HG03432 (cell line): ENCODE results near the gene KCTD1.

Experiments used
- ATAC-seq: cut with Tn5 transposase; IDR thresholded peaks from one replicate; pipeline ENCODE4 v1.9.1; 2021; ENCODE audit warnings: mild to moderate bottlenecking, moderate library complexity; ENCODE audit not compliant: unreplicated experiment

KCTD1 gene

DNA sequence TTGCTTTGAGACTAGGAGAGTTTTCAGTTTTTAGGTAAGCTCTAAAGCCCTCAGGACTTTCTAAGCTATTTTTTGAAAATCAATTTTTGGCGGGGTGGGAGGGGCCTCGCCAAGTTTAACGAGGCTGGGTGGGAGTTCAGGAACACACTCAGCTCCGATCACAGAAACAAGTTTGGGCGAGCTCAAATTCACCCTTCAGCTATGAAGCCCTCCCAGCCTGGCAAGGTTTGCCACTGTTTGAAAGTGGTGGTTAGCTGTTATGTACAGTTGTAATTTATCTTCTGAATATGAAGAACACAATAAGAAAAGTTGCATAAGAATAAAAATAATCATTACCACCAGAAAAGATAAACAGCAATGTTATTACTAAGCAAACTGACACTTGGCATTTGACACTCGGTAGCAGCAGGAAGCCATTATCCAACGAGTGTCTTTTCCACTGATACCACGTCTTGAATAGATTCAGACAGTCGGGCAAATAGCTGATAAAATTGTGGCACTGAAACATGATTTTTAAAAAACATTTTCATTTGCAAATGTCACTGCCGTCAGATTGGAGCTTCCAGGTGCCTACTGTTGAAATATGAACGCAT, 59.8 kb downstream of the KCTD1 start:
- no peak for ATAC-seq

DNA sequence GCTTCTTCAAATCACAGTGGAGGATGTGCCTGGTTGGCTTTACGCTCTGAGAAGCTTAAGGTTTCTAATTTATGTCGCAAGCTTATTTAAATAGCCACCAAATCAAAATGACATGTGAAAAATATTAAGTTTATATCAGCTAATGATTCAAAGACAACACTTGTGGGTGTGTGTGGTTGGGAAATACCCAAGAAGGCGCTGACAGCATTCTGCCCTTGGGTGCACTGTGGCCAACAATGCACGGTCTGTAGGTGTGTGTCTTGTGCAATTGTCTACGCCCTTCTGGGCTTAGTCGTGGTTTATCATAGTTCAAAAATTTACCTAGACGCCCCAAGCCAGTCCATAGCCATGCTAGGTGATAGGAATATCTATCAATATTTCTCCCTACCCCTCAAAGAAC, 60.9 kb downstream of the KCTD1 start:
- peak; percentile 95 for ATAC-seq

DNA sequence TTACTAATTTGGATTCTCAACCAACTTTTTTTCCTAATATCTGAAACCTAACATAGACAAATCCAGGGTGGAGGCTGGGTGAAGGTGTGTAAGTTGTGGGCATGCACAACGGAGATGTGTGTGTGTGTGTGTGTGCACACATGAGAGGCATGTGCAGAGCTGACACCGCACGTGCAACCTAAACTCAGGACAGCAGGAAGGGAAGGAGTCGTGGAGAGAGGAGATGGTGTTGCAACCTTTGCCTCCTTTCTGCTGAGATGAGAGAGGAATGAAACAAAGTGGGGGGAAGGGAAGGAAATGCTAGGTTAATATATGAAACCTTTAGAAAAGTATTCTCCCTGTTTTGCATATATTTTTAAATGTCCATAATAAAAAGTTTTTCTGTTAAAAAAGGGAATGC, 64.7 kb downstream of the KCTD1 start:
- ATAC-seq, result no peak

DNA sequence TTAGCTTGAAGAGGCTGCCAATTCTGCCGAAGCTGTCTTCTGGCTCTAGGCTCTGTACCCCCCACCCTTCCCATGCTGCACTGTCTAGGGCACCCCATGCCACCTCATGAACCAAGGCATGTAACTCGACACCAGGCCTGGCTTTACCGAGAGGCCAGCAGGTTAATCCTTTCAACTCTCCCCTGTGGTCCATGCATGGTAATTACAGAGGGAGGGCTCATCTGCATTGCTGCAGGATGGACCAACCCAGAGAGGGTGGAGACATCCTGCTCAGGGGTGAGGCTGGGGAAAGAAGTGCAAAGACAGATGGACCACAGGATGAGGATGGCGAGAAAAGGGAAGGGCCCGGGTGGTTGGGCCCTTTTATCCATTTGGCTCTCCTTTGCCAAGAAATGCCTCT, 65.8 kb downstream of the KCTD1 start:
- no peak for ATAC-seq

DNA sequence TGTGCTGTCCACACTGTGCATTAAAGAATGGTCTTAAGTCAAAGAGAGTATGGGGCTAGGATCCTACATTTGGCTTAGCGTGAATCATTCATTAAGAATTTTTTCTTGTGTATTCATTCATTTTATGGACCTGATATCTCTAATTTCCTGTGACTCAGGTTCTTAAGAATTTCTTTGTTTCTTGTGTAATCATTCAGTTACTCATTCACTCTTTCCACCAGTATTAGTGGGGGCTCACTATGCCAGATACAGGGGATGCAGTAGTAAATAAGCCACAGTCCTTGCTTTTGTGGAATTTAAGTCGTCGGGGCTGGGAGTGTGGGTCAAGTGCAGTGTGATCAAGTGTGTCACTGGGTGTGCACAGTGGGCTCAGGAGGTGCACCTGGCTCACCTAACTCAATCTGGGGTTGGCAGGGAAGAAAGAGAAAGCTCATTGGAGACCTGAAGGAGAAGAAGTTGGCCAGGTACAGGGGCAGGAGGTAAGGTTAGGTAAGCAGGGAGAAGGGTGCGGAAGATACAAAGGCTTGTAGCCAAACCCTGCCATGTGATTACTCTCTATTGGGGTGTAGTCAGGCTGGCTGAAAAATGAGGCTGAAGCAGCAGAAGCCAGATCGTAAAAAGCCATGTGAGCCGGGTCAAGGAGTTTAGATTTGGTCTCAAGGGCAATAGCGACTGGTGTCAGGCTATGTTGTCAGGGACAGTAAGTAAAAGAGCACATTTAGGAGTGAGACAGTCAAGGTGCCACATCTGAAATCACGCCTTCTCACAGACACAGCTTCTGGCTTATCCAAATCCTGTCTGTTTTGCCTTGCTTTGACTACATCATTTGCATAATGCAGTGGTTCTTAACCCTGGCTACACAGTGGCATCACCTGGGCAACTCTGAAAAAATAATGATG, 67.2 kb downstream of the KCTD1 start:
- no peak for ATAC-seq

DNA sequence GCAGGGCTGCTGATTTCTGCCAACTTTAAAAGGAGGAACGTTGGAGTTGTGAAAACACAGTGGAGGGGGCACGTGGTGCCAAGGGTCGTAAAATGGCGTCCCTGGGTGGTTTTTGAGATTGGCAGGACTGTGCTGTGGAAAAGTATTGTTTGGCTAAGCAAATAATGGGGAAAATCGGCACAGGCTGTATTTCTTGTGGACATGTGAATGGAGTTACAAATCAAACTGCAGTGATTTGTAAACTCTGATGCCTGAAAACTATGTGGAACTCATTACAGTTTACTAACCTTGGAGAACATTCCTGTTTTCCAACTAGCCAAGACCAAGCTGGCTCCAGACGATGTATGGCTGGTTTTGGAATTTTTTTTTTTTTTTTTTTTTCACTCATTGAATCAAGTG, 68.7 kb downstream of the KCTD1 start:
- no peak for ATAC-seq

DNA sequence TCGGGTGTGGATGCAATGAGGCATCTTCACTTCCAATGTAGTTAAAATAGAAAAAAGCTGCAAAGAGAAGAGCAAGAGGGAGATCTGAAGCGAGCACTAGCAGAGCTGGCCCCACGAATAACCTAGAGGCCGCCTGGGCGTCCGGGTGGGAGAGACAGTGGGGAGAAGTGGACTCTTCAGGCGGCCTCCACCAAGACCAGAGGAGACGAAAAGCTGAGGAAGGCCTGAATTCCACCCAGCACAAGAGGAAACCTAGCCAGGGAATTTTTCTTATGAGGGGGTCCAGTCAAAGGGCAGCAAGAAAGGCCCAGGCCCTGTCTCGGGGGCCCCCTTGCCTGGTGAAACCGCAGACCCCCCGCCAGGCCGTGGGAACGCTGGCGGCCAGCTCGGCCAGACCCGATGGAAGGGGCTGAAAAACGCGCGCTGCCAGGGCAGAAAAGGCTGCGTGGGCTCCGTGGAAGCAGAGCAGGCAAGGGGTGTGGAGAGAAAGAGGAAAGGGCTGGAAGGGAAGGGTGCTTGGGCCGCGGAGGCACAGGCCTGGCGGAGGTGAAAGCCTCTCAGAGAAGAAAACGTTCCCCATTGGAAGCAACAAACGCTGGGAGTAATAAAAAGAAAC, 69.2 kb downstream of the KCTD1 start:
- no peak for ATAC-seq

DNA sequence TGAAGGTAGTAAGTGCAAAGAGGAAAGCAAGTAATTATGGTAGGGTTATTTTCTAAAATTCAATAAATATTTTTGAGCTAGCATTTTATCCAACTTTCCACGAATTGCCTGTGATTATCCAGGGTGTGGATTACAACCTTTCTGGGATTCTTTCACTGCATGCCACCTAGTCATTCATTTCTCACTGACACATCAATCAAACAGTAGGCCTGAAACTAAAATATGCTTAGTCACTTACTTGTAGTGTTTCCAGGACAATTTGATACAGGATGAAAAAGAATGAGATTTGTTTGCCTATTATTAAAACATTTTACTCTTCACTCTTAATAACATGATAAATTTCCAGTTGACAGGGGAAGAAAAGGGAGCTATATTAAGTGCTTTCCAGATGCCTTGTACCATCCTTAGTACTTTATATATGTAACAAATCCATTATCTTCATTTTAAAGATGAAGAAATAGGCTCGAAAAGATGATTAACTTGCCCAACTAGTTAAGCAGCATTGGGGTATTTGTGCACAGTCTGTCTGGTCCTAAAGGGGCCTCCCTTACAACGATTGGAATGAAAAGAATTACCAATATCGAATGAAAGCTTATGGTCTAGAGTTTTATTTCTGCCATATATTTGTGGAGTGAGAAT, 70.4 kb downstream of the KCTD1 start:
- ATAC-seq, result no peak

DNA sequence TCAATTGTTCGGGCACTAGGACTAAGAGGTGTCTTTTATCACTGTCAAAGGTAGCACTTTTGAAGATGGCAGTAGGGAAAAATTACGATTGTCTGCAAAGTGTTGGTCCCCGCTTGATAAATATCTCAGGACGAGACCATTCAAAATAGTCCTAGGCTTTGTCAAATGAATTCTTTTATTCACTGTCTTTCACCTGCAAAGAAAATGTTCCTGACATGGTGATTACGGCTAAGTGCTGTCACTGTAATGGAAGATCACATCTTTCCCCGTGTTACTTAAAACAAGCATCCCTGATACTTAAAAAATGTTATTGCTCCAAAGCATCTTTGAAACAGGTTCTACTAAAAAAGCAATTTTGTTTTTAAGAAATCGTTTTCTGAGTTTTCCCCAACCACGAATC, 71.7 kb downstream of the KCTD1 start:
- no peak for ATAC-seq

DNA sequence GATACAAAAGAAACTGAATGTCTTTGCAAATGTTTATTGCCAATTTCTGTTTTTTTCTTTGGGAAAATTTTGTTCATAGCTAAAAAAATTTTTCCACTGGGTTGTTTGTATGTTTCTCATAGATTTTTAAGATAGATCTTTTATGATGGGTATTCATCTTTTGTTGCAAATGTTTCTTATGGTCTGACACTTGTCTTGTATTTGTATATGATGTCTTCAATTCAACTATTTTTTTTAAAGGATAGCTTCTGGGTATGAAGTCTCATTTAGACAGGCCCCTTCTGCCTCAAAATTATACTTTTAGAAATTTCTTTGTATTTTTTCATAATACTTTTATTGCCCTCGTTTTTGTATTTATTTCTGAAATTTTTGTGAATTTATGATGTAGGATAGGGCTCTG, 73.8 kb downstream of the KCTD1 start:
- ATAC-seq, result no peak

DNA sequence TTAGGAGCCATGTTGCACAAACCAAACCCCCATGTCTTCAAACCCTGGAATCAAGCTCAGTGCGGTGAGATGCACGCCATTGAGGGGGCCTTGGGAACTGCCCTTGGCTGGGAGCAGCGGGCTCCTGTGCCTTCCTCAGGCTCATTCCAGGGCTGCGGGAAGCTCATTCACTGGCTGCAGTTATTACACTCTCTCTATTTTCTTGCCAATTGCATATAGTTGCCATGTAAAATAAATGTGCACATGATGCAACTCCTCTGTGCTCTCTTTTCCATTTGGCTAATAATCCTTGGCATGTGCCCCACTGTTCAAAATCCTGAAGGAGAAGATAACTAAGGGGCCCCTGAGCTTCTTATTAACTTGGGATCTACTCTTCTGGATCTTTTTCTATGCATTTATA, 74.7 kb downstream of the KCTD1 start:
- no peak for ATAC-seq

DNA sequence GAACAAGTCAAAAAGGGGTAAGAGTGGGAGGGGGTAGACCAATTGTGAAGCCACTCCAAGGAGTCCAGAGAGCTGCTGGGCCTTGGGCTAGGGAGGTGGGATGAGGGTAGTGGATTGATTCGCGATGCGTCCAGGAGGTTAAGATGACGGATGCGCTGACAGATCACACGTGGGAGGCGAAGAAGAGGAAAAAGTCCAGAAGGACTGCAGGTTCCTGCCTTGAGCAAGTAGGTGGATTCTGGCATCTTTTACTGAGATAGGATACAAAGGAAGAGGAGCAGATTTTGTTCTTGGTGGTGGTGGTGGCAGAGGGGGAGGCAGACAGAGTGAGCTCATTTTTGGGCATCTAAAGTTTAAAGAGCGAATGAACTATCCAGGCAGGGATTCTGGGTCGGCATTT, 76.5 kb downstream of the KCTD1 start:
- ATAC-seq, result no peak

DNA sequence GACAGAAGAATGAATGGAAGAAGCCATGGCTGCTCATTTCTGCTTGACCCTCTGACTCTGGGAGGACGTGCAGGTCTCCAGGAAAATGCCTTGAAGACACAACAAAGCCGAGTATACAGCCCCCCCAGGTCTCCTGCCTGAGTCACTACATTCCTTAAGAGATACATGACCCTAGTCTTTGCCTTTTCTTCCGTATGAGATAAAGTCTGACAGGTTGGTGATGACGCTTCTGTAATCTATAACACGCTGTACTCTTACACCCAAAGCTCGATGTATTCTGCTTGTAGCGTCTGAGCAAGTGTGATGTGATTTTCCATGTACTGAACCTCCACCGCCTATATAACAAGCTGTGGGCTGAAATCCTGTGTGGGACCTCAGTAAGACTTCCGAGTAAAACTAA, 77.3 kb downstream of the KCTD1 start:
- no peak for ATAC-seq

DNA sequence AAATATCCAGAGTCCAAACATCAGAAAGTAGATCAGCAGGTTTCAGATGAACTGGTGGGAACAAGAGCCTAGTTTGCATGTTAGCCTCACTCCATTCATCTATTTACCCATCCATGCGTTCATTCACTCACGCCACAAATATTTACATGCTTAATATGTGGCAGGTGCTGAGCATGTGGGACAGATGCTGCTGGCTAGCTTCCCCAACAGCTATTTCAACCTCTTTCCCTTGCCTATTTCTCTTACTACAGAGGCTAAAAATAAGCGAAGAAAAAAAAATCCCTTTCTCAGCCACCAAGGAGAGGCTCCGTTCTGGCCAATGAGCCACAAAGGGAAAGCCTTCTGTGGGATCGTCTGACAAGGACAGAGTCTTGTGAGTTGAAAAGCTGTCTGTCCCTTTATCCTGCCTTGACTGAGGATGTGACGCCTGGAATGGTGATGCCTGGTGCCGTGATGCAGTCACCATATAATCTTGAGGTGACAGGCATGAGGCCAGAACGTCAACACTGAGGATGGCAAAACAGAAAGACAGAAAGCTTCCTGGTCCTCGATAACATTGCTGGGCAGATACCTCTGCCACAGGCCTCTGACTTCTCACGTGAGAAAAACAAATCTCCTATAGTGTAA, 78.2 kb downstream of the KCTD1 start:
- ATAC-seq, result peak; percentile 75

DNA sequence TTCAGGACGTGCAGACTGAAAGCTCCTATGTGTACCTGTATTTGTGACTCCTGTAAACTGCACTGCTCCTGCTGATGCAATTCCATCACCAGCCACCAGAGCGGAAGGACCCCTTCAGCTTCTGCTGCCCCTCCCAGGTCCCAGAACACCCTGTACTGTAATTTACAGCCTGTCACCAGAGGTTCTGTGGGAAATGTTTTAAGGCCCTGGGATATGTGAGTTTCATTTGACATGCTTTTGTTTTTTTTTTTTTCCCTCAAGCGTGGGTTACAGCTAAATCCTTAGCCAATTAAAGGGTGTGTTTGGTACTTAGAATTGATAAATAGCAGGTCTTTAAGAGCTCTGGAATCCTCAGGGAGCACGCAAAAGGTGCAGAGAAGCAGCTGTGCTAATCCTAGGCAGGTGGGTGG, 79.4 kb downstream of the KCTD1 start:
- ATAC-seq, result peak; percentile 65

DNA sequence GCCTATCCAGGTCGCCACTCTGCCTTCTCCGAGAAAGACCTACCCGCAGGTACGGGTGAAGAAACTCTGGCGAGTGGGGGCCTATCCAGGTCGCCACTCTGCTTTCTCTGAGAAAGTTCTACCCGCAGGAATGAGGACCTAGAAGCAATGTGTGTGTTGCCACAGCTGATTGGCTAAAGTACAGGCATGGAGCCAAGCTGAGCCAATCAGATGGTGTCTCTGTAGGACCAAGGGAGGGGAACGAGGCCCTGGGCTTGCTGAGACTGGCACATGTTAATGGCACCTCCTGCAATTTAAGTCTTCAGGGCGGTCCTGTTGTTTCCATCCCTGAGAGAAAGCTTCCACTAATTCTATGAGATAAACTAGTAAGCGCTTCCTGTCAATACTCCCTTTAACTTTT, 82.3 kb downstream of the KCTD1 start:
- no peak for ATAC-seq

DNA sequence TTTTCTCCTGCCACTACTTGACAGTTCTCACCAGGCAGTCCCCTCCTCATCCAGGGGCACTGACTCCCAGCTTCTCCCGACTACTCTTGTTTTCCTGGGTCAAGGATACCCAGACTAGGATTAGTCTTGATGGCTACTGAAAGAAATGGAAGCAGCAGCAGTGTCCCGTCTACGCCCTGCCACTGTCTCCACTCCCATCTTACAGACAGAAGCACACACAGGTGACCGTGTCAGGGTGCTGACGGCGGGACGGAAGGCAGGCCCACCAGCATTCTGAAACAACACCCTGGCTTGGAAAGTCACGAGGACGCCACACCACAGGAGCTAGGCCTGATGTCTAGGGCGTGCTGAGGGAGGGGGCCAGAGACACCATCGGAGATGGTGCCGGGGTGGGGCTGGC, 82.9 kb downstream of the KCTD1 start:
- ATAC-seq, result no peak

DNA sequence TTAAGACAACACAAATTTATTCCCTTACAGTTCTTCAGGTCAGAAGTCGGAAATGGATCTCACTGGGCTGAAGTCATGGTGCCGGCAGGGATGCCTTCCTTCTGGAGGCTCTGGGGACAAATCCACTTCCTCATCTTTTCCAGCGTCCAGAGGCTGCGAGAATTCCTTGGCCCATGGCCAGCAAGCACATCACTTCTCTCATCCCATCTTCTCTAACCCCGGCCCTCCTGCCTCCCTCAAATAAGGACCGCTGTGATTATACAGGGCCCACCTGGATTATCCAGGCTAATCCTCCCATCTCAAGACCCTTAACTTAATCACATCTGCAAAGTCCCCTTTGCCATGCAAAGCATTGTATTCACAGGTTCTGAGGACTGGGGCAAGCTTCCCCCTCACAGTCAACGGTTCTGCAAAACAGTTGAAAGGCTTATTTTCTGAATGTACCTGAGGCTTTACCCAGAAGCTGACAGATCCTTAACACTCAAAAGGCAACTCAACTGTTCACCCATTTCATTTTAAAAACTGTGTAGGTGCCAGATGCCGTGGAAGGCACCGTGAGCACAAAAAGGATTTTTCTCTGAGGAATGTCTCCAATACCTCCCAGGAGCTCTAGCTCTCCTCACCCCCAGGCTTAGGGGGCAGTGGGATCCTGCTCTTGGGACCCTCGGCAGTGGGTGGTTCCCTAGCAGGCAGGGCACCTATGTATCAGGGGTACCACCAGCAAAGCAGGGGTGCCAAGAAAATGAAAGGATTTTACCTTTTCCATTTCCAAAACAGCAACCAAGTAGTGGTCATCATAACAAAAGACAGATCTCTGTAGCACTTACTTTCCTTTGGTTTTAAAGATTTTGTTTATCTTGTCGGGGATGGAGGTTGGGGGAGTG, 84.0 kb downstream of the KCTD1 start:
- no peak for ATAC-seq

DNA sequence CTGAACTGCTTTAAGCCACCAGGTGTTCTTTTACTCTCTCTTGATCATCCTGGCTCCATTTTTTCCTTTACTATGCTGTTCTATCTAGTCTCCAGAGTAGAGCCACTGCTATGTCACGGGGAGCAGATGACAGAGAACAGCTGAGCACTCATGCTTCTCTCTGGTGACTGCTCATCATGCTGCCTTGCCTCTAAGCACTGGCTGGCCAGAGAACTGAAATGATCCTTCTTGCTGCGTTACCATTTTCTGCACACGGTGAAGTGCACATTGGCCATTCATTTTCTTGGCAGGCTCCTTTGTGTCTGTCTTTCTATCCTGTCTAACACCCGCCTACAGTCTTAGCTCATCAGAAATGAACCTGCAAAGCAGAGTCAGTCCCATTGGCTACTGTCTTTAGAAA, 86.0 kb downstream of the KCTD1 start:
- no peak for ATAC-seq

DNA sequence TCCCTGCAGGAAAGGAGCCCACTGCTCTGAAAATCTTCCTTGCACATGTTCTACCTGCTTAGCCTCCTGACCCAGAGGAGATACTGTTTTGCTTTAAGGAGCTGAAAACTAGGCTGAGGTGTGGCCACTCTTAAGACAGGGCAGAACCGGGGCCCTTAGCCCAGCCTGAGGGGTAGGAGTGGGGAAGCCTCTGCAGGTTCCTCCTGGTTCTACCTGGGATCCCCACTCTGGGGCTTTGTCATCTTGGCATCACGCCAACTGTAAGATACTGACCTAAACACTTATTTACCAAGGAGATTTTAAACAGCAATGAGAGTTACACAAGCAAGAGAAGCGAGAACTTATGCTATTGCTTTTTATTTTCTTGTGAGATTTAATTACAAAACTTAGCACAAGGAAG, 86.9 kb downstream of the KCTD1 start:
- ATAC-seq, result no peak
